Transverse colon (tissue), 4 donors: ENCODE results near the gene COX6A2. TPM values are rescaled to one million over a fixed set of nuclear protein-coding genes. Genes with fewer than 3 reads are reported as not detected.

Experiments
- DNase-seq: peaks from one replicate; pipeline ENCODE4 v3.0.0-alpha.2; 2019
- H3K27ac ChIP-seq, 4 donors: fragments of 200-600 bp; sonication (generic); 2 replicates each; pipeline ENCODE4 v1.5.1; 2016 to 2018; ENCODE audit warnings: inconsistent platforms in 4 of 4
- H3K27me3 ChIP-seq: fragments of 200-600 bp; sonication (generic); 2 replicates; pipeline ENCODE4 v1.5.1; 2017; ENCODE audit warnings: inconsistent platforms
- H3K36me3 ChIP-seq, 4 donors: fragments of 200-600 bp; sonication (generic); 2 replicates each; pipeline ENCODE4 v1.5.1; 2017 to 2019; ENCODE audit warnings: inconsistent platforms in 4 of 4
- H3K4me1 ChIP-seq, 4 donors: fragments of 200-600 bp; sonication (generic); 2 replicates each; pipeline ENCODE4 v1.5.1; 2017 to 2020; ENCODE audit warnings: inconsistent platforms in 4 of 4
- H3K4me3 ChIP-seq, 4 donors: fragments of 200-600 bp; sonication (generic); 1 replicate in 1 of 4; 2 replicates in 3 of 4; pipeline versions ENCODE4 v1.5.1 to v1.6.1; 2017 to 2019; ENCODE audit warnings: inconsistent platforms in 4 of 4
- H3K9me3 ChIP-seq, 2 donors: fragments of 200-600 bp; sonication (generic); 2 replicates each; pipeline ENCODE4 v1.5.1; 2017 to 2019; ENCODE audit warnings: inconsistent platforms in 2 of 2
- CTCF ChIP-seq, 5 experiments: fragments of 200-600 bp in 3 of 5; fragments of 450-650 bp in 2 of 5; sonication (generic) in 3 of 5; IDR thresholded peaks; 1 replicate in 2 of 5; 2 replicates in 3 of 5; pipeline ENCODE4 v1.5.1; 2016 to 2017; ENCODE audit warnings: antibody characterized with exemption in 5 of 5, inconsistent platforms in 3 of 5, mild to moderate bottlenecking in 2 of 5, moderate library complexity in 1 of 5
- EP300 ChIP-seq: sonication (generic); formaldehyde crosslinking; IDR thresholded peaks from one replicate; pipeline ENCODE4 v1.6.1; 2017; ENCODE audit warnings: antibody characterized with exemption, low read depth
- POLR2A ChIP-seq: fragments of 450-650 bp; IDR thresholded peaks from one replicate; pipeline ENCODE4 v1.6.1; 2016; ENCODE audit warnings: antibody characterized with exemption, mild to moderate bottlenecking, moderate library complexity
- POLR2AphosphoS5 ChIP-seq, 3 donors: sonication (generic); formaldehyde crosslinking; IDR thresholded peaks; one replicate each; pipeline ENCODE4 v1.6.1; 2016; ENCODE audit warnings: antibody characterized with exemption in 3 of 3
- WGBS, 2 donors: methylation state at CpG; one replicate each; pipeline ENCODE4 v1.1.5; 2018; ENCODE audit warnings: low coverage in 1 of 2; 5-methylcytosine and 5-hydroxymethylcytosine counted together
- in situ Hi-C, 4 donors: fragments of 200-750 bp; cut with MboI; loops; one replicate each; pipeline versions ENCODE4 v1.15.0 to v1.15.1; 2017; ENCODE audit warnings: low sequenced_read_pairs in 3 of 4, low pct_ligation_motif_present in 1 of 4, low pct_unique_long_range_greater_than_20kb in 1 of 4
- intact Hi-C: fragments of 100-400 bp; cut with DNase I; formaldehyde crosslinking; loops from one replicate; pipeline ENCODE4 v1.15.1; 2023; ENCODE audit warnings: low total_unique reads
- total RNA-seq, 4 donors: library from RNA; depleted of rRNA; stranded (reverse); fragments of >200 nt; gene quantifications; one replicate each; pipeline ENCODE4 v1.1.0, GENCODE V29; 2016

Gene COX6A2
- total RNA-seq, 4 donors from 2014 or later, result not detected

- Histone ChIP-seq H3K36me3 (no peaks in the 10 kb centered on the region), H3K27me3 (no peaks in the 10 kb centered on the region), H3K27ac (no peak overlapping the region), H3K4me1 (no peaks in the 10 kb centered on the region), H3K9me3 (no peaks in the 10 kb centered on the region), H3K4me3 (no peak overlapping the region)
- intact Hi-C loops (no loop called here), in situ Hi-C loops (no loop called here)
- DNase-seq, result no peak
- TF ChIP-seq POLR2A (no peak), EP300 (no peak), CTCF (IDR thresholded peaks at IDR 0.05) (no peak), POLR2AphosphoS5 (IDR thresholded peaks at IDR 0.05) (no peak)
- WGBS, 2 donors, result 77 to 89% methylated on average over 1 to 9 of the region's 9 CpGs
These were observed 18.1 kb downstream of the COX6A2 start for GRCh38 chr16:31410082-31410481.

- Histone ChIP-seq H3K4me1 (no peaks in the 10 kb centered on the region), H3K9me3 (no peaks in the 10 kb centered on the region), H3K4me3 (no peak overlapping the region), H3K27me3 (no peaks in the 10 kb centered on the region), H3K27ac (no peak overlapping the region), H3K36me3 (no peaks in the 10 kb centered on the region)
- WGBS, 2 donors, result 42% methylated on average over 3 of the region's 3 CpGs; no CpG with 5 or more reads in 1 of the 2 donors
- intact Hi-C loops, result no loop called here
- in situ Hi-C loops, result no loop called here
- DNase-seq, result no peak
- TF ChIP-seq CTCF (IDR thresholded peaks at IDR 0.05) (no peak), POLR2AphosphoS5 (IDR thresholded peaks at IDR 0.05) (no peak), EP300 (no peak), POLR2A (no peak)
These were observed 18.7 kb downstream of the COX6A2 start for GRCh38 chr16:31409433-31409832.

GRCh38 chr16:31407406-31407805 lies 20.8 kb downstream of the COX6A2 start:
- Histone ChIP-seq H3K27me3 (no peaks in the 10 kb centered on the region), H3K4me3 (no peak overlapping the region), H3K36me3 (no peaks in the 10 kb centered on the region), H3K9me3 (no peaks in the 10 kb centered on the region), H3K27ac (no peak overlapping the region), H3K4me1 (no peaks in the 10 kb centered on the region)
- in situ Hi-C loops (no loop called here), intact Hi-C loops (no loop called here)
- TF ChIP-seq POLR2A (no peak), EP300 (no peak), POLR2AphosphoS5 (IDR thresholded peaks at IDR 0.05) (no peak), CTCF (IDR thresholded peaks at IDR 0.05) (no peak)
- 90% methylated on average over 8 of the region's 8 CpGs; no CpG with 5 or more reads in 1 of the 2 donors for WGBS, 2 donors
- no peak for DNase-seq

- WGBS, 2 donors, result 62 to 68% methylated on average over 4 to 9 of the region's 9 CpGs
- Histone ChIP-seq H3K4me1 (no peaks in the 10 kb centered on the region), H3K27me3 (no peaks in the 10 kb centered on the region), H3K27ac (no peak overlapping the region), H3K9me3 (no peaks in the 10 kb centered on the region), H3K36me3 (no peaks in the 10 kb centered on the region), H3K4me3 (no peak overlapping the region)
- intact Hi-C loops, result no loop called here
- TF ChIP-seq EP300, result no peak
- no peak for TF ChIP-seq POLR2A
- no peak for TF ChIP-seq CTCF (IDR thresholded peaks at IDR 0.05)
- no peak for TF ChIP-seq POLR2AphosphoS5 (IDR thresholded peaks at IDR 0.05)
- no peak for DNase-seq
- in situ Hi-C loops, result no loop called here
These were observed 23.7 kb downstream of the COX6A2 start for GRCh38 chr16:31404353-31405064.
